Measurements from ENCODE around the gene MADCAM1.

The MADCAM1 gene

DNA sequence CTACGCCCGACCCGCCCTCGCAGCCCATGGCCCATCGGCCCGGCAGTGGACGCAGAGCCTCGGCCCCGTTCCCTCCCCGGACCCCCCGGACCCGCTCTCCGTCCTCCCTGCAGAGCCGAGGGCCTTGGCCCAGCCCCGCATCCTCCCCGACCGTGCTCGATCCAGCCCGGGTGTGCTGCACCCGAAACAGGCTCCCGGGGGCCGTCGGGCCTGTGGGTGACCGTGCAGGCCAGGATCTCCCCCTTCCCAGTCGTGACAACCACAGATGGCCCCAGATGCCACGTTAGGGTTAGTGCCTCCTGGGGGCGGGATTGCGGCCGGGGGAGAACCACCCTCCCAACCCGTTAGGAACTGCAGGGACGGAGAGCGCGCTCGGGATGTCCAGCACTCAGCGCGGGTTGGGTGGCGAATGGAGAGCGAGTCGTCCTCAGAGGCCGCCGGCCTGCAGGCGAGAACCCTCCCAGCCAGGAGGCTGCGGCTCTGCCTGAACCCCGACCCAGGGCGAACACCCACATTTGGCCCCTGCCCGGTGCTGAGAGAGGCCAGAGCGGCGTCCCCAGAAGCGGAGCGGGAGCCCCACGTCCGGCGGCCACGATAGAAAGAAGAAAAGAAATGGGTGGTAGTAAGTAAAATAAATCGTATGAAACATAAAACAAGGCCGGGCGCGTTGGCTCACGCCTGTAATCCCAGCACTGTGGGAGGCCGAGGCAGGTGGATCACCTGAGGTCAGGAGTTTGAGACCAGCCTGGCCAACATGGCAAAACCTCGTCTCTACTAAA is 6.7 kb upstream of the MADCAM1 start:
- peak in 1 of 2 donors; percentile 19 for DNase-seq

DNA sequence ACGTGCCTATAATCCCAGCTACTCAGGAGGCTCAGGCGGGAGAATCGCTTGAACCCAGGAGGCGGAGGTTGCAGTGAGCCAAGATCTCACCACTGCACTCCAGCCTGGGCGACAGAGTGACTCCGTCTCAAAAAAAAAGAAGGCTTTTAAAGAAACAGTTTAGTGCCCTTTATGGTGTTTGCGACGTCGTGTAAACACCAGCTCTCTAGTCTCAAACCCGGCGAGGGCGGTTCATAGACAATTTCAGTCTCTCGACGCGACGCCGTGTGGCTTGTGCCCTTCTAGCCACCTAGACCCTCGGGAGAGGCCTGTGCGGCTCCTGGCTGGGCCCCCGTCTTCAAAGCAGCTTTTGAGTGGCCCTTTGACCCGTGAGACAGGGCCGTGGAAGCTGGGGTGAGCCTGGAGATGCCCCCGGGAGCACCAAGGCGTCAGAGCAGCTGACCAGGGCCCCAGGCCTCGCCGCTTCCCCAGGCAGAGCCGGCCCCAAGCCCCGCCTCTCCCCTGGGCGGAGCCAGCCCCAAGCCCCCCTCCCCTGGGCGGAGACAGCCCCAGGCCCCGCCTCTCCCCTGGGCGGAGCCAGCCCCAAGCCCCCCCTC is 5.0 kb upstream of the MADCAM1 start:
- no peak for DNase-seq

GRCh38 chr19:492091-492531 is 4.2 kb upstream of the MADCAM1 start:
- DNase-seq: peak in 1 of 2 donors; percentile 24

GRCh38 chr19:493391-494170 is 2.7 kb upstream of the MADCAM1 start:
- no peak for DNase-seq

DNA sequence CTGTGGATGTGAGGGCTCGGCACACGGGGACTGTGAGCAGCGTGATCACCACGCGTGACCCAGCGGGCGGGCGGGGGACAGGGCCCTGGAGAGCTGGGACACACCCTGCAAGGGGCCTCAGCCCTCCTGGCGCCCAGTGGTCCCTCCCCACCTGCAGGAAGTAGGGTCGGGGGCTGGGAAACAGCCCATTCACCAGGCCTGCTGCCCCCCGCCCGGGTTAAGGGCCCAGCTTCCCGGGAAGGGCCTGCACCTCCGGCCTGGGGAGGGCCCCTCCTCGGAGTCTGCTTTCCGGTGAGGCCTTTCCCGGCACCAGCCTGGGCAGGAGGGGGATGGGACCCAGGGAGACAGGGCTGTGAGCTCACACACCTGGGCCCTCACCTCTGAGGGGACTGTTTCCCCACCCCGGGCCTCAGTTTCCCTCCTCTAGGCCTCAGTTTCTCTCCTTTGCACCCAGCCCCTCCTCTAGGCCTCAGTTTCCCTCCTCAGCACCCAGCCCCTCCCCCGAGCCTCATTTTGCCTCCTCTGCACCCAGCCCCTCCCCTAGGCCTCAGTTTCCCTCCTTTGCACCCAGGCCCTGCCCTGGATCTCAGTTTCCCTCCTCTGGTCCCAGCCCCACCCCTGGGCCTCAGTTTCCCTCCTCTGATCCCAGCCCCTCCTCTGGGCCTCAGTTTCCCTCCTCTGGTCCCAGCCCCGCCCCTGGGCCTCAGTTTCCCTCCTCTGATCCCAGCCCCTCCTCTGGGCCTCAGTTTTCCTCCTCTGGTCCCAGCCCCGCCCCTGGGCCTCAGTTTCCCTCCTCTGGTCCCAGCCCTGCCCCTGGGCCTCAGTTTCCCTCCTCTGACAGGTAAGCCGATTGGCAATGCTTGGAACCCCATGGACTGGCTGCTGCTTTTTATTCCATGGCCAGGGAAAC is 1.9 kb upstream of the MADCAM1 start:
- DNase-seq: no peak

DNA sequence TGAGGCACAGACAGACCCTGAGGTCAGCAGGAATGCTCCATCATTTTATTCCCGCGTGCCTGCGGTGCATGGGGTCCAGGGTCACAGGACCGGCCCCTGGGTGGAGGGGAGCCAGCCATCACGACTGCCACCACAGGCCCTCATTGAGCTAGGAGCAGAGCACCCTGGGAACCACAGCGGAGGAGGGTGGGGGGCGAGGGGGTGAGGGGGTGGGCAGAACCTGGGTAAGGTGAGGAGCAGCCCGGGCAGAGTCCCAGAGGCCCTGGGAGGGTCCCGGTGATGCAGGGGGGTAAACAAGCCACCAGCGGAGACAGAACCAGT is 1.2 kb upstream of the MADCAM1 start:
- DNase-seq: no peak

- DNase-seq: peak; percentile 33 to 55
Measured at GRCh38 chr19:495402-496111, 729 bp upstream of the MADCAM1 start.

DNA sequence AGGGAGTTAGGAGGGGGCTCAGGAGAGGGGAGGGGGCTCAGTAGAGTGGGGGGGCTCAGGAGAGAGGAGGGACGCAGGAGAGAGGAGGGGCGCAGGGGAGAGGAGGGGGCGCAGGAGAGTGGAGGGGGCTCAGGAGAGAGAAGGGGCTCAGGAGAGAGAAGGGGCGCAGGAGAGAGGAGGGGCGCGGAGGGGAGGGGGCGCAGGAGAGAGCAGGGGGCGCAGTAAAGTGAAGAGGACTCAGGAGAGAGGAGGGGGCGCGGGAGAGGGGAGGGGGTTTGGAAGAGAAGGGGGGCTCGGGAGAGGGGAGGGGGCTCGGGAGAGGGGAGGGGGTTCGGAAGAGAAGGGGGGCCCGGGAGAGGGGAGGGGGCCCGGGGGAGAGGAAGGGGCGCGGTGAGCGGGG is 700 bp downstream of the MADCAM1 start:
- no peak for DNase-seq

GRCh38 chr19:497491-497868 is 1.2 kb downstream of the MADCAM1 start:
- no peak for DNase-seq

GRCh38 chr19:497869-498510 is 1.7 kb downstream of the MADCAM1 start:
- DNase-seq: no peak

DNA sequence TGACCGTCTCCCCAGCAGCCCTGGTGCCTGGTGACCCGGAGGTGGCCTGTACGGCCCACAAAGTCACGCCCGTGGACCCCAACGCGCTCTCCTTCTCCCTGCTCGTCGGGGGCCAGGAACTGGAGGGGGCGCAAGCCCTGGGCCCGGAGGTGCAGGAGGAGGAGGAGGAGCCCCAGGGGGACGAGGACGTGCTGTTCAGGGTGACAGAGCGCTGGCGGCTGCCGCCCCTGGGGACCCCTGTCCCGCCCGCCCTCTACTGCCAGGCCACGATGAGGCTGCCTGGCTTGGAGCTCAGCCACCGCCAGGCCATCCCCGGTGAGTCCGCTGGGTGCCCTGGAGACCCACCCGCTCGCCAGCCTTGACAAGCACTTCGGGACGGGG is 2.2 kb downstream of the MADCAM1 start:
- no peak for DNase-seq

GRCh38 chr19:498977-499623 is 2.8 kb downstream of the MADCAM1 start:
- DNase-seq: no peak

GRCh38 chr19:501646-502045 is 5.4 kb downstream of the MADCAM1 start:
- no peak for DNase-seq

GRCh38 chr19:504616-505015 is 8.3 kb downstream of the MADCAM1 start:
- DNase-seq: no peak

- peak; percentile 97 for DNase-seq
Measured at GRCh38 chr19:506404-507285, 10.4 kb downstream of the MADCAM1 start.

GRCh38 chr19:507286-508203 is 11.3 kb downstream of the MADCAM1 start, which contains the start of gene TPGS1:
TSS of gene TPGS1 (plus strand) at chr19:507497. CDS start at chr19:507507, 10 bp downstream.
- DNase-seq: peak; percentile 63 to 78

DNA sequence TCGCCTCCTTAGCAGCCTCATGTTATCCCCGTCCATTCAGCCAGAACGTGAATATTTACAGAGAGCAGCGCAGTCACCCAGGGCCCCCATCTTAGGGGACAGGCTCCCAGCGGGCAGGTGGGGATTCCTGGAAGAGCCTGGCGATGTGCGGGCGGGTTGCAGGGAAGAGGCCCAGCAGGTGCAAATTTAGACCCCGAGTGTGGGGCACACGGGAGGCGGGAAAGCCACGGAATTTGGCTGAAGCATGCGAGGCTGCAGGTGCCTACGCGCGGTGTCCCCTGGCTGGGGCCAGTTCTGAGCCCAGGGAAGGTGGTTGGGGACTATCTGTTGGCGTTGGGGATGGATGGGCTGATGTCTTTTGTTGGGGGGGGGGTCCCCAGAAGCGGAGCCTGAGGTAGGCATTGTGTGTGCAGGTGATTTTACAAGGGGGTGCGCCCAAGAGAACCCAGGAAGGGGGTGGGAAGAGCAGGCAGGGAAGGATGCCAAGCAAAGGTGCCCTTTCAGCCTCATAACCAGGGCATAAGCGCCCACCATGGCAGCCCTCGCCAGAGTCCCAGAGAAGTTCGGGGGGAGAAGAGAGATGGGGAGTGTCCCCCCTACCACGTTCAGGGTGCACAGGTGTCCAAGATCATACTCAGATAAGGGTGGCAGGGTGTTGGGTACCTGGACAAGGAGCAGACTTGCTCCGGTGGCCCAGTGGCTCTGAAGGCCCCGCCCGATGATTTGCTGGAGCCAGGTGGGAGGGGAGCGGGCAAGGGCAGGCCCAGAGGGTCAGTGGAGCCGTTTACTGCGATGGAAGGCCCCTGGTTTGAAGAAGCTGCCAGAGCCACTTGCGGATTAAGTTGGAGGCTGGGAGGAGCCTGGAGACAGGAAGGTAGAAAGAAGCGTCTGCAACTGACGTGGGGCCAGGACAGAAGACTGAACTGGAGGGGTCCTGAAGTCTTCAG is 12.2 kb downstream of the MADCAM1 start:
- no peak for DNase-seq

All from CD4-positive, alpha-beta T cell treated with Interferon alpha-2 for 1 hour (primary cell).